Upper lobe of left lung (tissue), 4 donors: Measurements from ENCODE around the gene NPIPB8.
"Not testable (repeated sequence)": the region's sequence is repeated elsewhere in the genome, so short reads cannot be mapped to it uniquely, and the experiment has no call there.

Experiments used
- POLR2A ChIP-seq, 4 donors: fragments of 450-650 bp; IDR thresholded peaks; one replicate each; pipeline ENCODE4 v1.5.1; 2016 to 2017; ENCODE audit warnings: antibody characterized with exemption in 4 of 4, mild to moderate bottlenecking in 2 of 4
- TF ChIP-seq, protein P1 (sequence below), 6 experiments: fragments of 450-650 bp in 4 of 6; fragments of 200-600 bp in 2 of 6; sonication (generic) in 2 of 6; IDR thresholded peaks; one replicate each; pipeline ENCODE4 v1.5.1; 2016 to 2019; ENCODE audit warnings: antibody characterized with exemption in 6 of 6

DNA sequence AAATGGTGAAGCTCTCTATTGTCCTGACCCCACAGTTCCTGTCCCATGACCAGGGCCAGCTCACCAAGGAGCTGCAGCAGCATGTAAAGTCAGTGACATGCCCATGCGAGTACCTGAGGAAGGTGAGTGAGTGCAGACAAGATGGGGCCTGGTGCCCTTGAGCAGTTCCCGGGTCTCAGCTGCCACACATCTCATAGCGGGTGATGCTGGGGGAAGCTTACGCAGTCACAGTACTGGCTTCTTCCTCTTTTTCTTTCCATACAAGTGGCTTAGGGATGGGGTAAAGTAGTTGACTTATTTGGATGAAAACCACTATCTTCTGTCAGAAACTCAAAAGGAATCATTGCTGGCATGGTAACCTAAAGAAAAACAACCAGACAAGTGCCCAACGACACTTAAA, 494 bp downstream of the NPIPB8 start:
- TF ChIP-seq, protein P1, sequence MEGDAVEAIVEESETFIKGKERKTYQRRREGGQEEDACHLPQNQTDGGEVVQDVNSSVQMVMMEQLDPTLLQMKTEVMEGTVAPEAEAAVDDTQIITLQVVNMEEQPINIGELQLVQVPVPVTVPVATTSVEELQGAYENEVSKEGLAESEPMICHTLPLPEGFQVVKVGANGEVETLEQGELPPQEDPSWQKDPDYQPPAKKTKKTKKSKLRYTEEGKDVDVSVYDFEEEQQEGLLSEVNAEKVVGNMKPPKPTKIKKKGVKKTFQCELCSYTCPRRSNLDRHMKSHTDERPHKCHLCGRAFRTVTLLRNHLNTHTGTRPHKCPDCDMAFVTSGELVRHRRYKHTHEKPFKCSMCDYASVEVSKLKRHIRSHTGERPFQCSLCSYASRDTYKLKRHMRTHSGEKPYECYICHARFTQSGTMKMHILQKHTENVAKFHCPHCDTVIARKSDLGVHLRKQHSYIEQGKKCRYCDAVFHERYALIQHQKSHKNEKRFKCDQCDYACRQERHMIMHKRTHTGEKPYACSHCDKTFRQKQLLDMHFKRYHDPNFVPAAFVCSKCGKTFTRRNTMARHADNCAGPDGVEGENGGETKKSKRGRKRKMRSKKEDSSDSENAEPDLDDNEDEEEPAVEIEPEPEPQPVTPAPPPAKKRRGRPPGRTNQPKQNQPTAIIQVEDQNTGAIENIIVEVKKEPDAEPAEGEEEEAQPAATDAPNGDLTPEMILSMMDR (IDR thresholded peaks at IDR 0.05), result not testable (repeated sequence)
- not testable (repeated sequence) for TF ChIP-seq POLR2A (IDR thresholded peaks at IDR 0.05)
